GF-D8 (cell line): ENCODE results near the gene PLK1.
A peak's percentile ranks its signal among the peaks of the same experiment; 100 is the strongest.
"Not testable (repeated sequence)": the region's sequence is repeated elsewhere in the genome, so short reads cannot be mapped to it uniquely, and the experiment has no call there.

Source experiments
- DNase-seq: peaks from one replicate; lab custom pipeline; 2025; lab: John Stamatoyannopoulos, UW

The PLK1 gene

DNA sequence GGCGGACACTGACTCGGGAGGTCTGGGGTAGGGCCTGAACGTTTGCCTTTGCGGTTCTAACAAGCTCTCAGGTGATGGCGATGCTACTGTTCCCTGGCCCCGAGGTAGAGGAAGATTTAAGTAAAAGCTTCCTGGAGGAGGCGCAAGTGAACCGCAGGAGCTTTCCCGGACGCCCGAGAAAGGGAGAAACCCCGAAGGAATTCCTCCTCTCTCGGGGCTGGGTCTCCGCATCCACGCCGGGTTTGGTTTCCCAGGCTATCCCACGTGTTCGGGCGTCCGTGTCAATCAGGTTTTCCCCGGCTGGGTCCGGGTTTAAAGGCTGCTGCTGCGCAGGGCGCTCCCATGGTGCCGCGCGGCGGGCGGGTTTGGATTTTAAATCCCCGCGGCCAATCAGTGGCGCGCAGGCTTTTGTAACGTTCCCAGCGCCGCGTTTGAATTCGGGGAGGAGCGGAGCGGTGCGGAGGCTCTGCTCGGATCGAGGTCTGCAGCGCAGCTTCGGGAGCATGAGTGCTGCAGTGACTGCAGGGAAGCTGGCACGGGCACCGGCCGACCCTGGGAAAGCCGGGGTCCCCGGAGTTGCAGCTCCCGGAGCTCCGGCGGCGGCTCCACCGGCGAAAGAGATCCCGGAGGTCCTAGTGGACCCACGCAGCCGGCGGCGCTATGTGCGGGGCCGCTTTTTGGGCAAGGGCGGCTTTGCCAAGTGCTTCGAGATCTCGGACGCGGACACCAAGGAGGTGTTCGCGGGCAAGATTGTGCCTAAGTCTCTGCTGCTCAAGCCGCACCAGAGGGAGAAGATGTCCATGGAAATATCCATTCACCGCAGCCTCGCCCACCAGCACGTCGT lies at the start of gene PLK1:
Gene PLK1, plus strand, starts transcription at position 460 of the 844 bp plus-strand sequence. Its CDS starts 44 bp downstream, at position 504.
- DNase-seq: peak; percentile 66

DNA sequence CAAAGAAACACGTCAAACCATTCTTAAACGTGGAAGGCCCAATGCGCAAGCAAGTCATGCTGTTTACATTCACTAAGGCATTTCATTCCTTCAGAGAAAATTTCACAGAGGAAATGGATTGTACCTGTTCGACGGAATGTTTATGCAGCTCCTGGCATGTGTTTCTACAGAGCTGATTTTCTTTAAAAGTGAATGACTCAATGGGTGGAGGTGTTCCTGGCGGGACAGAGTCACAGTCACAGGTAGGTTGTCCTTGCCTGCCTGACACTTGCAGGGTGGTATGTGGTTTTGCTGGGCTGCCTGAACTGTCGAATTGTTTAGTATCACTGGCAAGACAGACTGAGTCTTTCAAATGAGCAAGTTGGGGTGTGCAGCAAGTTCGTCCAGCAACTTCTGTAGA lies 49.2 kb upstream of the PLK1 start:
- no peak for DNase-seq

DNA sequence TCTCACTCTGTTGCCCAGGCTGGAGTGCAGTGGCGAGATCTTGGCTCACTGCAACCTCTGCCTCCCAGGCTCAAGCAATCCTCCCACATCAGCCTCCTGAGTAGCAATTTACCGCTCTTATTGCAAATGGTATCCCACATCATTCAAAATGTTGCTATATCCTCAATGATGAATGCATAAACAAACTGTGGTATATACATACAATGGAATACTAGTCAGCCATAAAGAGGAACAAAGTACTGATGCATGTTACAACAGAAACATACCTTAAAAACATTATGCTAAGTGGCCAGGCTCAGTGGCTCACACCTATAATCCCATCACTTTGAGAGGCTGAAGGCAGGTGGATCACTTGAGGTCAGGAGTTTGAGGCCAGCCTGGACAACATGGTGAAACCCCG lies 46.8 kb upstream of the PLK1 start:
- not testable (repeated sequence) for DNase-seq

DNA sequence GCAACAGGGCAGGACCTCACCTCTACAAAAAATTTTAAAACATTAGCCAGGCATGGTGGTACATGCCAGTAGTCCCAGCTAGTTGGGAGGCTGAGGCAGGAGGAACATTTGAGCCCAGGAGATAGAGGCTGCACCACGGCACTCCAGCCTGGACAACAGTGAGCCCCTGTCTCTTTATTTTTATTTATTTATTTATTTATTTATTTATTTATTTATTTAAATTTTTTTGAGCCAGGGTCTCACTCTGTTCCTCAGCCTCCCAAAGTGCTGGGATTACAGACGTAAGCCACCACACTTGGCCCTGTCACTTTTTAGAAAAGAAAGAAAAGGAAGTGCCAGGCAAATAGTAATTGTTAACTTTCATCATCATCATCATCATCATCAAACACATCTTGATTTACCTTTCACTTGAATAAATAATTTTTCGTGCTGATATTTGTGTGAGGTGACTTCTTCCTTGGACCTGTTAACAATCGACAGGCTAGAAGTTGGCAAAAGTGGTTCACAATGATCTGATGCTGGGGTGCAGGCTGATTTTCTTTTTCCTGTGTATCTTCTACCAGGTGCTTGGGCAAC lies 44.1 kb upstream of the PLK1 start:
- no peak for DNase-seq

DNA sequence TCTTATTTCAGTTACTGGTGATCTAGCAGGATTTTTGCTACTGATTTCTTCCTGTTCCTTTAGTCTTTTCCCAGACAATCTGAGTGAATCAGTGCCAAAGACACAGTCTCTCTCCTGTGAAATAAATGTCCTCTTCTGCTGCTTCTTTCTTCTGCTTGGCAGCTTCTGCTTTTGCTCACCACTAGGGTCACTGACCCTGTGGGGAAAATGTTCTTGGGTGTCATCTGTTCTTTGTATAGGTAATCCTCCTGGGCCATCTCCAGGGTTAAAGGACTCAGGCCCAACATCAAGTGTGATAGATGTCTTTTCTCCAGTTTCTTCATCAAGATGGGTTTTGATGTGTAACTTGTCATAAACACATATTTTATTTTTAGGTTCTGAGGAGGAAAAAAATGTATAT lies 42.7 kb upstream of the PLK1 start:
- DNase-seq: no peak

DNA sequence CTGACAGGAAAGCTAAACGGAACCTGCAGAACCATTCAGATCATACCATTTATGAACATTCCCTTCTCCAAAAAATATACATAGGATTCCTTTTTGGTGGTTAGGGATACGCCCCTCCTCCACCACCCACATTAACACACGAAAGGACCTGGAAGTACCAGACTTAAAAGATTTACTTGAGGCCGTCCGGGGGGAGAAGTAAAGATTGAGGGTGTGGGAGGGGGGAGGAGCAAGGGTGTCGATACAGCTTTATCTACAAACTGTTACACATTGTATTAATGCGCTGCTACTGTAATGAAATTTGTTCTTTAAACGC lies 38.1 kb upstream of the PLK1 start:
- DNase-seq: no peak

DNA sequence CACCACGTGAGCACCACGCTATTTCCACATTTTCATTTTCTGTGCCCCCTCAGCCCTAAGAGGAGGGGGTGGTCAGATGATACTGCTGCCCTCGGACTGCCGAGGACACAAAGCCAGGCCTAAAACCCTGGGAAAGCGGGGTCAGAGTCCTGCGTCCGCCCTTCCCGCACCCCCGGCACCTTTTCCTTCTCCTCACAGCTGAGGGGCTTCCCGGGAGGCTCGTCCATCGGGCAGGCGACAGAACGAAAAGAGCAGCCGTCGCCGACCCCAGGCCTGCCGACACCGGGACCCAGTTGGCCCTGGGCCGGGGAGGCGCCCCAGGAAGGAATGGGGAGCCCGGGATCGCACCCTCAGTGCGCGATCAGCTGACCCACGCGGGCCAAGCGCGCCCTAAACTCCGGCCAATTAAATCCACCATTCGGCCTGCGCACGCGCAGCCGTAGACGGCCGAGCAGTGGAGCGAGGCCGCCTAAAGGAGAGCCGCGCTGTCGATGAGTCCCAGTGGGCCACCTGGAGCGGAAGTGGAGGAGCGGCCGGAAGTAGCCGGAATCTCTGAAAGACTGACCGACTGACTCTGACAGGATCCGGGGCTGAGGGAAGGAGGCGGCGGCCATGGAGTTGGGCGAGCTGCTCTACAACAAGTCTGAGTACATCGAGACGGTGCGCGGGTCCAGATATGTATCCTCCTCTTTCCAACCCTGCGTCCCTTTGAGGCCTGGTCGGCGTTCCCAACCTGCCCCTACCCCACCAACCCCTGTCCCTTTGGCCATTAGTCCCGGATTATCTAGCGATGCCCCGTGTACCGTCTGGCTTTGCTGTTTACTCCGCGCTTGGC lies 37.5 kb upstream of the PLK1 start, which contains the start of the genes DCTN5 and PALB2:
Gene DCTN5, plus strand, starts transcription at position 536 of the 835 bp plus-strand sequence. Its CDS starts 77 bp downstream, at position 613.
Gene PALB2, minus strand, starts transcription at position 380 of the 835 bp plus-strand sequence. Its CDS starts 153 bp downstream, at position 227.
- DNase-seq: peak; percentile 89

DNA sequence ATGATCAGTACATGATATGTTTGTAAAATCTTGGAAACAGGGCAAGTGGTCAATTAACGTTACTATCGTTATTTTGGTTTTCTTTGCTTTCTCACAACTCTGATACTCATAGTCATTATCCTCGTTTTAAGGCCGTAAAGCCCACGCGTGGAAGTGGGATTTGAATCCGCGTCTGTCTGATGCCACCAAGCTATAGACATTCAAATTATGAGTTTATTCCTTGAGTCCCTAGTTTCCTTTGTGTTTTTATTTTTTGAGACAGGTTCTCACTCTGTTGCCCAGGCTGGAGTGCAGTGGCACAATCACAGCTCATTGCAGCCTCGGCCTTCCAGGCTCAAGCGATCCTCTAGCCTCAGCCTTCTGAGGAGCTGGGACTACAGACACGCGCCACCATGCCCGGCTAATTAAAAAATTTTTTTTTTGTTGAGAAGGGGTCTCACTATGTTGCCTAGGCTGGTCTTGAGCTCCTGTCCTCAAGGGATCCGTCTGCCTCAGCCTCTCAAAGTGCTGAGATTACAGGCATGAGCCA lies 36.4 kb upstream of the PLK1 start:
- DNase-seq: no peak

DNA sequence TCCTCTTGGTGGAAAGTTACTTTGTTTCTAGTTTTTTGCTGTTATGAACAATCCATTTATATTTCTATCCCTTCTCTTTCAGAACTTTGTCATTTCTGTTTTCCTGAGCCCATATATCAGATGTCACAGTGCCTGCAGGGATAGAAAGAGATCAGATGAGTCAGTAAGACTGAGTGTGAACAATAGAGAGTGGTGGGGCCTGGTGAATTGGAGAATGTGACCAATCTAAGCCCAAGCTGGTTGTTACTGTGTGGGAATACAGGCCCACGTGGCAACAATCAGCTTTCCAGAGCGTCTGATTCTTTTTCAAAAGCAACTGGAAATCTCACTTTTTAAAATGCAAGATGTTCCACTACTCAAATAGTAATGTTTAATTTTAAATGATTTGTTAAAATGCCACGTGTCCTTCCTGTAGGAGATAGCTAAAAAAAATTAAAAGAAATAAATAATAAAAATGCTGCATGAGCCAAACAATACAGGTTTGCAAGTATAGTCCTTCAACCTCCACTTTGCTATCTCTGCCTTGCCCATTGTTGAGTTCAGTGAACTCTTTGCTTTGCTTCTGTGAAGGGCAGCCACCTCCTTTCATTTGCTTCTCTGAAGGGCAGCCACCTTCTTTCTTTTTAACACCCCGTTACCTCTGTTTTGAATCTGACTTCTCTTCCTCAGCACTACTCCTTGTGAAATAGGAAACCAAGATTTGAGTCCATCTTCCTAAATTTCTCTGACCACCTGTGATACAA lies 27.8 kb upstream of the PLK1 start:
- DNase-seq: no peak

DNA sequence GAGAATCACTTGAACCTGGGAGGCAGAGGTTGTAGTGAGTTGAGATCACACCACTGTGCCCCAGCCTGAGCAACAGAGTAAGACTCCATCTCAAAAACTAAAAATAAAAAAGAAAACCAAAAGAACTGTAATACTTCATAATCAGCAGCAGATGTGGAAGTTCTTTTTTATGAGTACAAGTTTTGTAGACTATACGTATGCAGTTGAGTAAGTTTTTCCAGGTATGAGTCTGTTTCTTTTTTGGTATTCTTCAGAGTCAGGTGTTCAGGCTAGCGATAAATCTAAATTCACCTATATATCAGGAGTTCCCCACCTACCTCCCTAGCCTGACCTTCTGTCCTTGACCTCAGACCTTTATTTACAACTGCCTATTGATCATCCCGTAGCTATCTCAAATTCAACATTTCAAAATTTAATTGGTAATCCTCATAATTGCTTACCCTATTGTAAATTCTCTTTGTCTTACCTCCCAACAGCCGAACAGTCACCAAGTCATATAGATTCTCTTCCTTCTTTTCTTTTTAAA lies 26.7 kb upstream of the PLK1 start:
- DNase-seq: no peak

DNA sequence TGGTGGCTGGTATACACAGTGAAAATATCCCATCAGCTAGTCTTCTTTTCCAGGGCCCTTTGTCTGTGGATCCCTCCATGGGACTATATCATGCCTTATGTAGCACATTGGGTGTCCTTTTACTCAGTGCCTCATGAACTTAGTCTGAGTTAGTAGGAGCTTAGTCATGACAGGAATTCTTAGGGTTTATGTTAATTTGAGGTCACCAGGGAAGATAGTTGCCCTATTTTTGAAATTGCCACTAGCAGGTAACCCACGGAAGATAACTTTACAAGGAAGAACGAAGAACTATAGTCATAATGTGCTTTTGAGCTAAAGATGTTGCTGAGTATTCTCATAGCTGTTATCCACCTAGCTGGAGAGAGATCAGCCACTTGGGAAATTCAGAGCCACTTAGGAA lies 14.8 kb upstream of the PLK1 start:
- DNase-seq: no peak

DNA sequence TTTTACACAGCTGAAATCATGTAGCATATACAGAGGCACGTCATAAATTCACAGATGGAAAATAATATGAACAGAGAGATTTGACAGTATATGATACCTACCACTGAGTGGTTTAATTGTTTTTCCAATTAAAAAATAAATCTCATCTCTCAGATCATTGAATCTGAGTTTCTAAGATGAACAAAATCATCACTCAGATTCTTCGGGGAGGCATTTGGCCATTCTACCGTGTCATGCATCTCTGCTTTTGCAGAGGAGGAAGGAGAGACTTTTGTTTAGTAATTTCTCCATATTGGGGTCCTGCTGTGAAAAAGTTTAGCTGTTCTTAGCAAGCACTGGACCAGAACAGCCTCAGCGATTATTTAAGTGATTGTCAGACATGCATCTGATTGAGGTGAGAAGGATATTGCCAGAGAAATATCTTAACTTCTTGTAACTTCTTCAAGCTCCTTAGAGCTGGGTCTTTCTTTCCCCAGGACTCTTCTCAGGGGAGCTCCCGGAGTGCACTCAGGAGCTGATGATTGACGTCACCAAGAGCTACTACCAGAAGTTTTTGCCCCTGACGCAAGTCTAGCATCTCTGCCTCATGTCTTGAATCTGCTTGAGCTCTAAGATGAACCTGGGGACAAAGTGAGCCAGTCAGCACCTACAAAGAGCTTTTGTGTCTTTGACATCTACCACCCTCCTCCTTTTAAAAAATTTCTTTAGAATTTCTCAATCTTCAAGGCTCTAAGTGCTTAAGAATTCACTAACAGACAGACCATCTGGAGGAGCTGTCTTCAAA lies 11.9 kb upstream of the PLK1 start:
- DNase-seq: no peak

DNA sequence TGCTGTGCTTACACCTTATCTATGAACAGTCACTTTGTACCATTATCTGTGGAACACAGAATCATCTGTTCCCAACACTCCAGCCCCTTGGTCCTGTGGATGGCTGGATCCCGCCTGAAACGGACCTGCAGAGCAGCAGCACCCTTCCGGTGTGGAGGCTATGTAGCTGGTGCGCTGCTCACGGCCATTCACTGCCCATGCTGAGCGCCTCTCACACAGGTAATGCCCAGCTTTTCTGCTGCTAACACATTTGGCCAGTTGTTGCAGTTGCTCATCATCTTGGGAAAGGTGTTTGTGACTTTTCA lies 11.4 kb upstream of the PLK1 start:
- no peak for DNase-seq

DNA sequence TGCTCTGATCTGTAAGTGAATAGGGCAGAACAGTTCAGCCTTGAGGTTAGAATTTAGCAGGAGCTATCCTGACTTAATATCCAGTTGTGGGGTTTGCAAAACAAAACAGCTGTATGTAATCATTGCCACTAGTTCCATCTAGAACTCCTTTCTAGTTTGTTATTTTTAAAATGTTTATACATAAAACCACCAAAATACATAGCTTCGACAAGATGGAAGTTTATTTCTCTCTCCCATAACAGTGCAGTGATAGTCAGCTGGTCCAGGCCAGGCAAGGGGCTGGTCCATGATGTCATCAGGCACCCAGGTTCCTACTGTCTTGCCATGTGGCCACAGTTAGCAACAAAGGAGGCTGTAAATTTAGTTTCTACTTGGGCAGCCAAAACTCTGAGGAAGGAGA lies 10.5 kb upstream of the PLK1 start:
- no peak for DNase-seq

DNA sequence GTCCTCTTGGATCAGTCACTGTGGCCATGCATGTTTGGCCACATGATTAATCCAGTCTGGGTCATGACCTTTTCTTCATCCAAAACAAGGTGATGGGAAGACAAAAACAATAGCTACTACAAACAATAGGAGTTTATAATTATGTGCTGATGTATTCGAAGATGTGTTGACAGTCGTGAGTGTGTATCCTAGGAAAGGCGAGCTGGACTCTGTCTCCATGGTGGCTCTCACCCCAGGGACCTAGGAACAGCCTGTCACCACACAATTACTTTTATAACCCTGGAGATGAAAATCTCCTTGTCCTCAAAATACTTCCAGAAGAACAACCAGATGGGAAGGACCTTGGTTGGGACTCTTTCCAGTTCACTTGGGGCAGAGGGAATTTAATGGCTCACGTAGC lies 9.8 kb upstream of the PLK1 start:
- DNase-seq: no peak

DNA sequence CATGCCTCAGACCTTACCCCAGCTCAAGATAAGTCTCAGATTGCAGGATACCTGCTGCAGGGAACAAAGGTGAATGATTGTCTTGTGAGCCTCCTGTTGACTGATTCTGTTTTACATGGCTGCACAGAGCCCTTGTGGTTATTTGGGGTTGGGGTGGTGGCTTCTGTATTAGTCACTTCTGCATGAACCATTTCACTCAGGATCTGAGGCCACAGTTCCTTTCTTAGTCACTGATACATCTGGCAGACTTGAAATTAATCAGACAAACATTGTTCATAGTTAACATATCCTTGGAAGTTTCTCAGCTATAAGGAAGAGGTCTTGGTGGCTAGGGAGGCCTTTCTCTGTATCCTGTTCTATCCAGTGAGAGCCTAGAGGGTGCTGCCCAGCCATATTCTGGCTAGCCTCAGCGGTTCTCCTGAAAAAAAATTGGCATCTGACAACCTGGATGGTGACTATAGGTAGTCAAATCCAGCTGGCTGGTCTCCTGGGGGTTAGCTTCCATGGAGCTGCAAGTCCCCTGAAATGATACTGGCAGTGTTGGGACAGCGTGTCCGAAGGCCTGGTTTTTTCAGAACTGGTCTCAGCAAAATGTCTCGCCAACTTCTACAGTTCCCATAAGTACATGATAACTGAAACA lies 8.4 kb upstream of the PLK1 start:
- DNase-seq: no peak

DNA sequence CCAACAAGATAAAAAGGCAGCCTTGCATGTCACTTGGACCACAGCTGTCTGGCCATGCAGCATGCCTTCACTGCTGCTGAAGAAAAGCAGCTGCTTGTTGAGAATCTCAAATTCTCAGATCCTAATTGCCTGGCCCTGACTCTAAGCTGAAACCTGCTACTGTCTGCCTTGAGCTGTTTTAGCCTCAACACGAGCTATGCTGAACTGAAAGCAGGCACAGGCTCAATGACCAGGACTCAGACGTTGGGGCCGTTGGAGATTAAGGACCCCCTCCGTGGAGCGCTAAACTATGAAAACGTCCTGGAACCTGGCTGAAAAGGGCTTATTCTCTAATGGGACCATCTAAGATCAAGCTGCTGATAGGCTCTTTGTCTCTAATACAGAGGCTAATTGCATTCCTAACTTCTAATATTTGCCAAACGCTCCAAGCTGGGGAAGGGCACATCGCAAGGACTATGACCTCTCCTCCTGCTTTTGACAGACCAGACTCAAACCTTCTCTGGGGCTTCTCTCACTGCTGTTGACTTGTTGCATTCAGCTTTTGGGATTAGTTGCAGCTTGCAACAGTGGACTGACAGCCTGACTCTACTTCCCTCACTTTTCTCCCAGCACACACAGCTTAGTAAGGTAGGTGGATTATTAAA lies 4.6 kb upstream of the PLK1 start:
- DNase-seq: no peak

DNA sequence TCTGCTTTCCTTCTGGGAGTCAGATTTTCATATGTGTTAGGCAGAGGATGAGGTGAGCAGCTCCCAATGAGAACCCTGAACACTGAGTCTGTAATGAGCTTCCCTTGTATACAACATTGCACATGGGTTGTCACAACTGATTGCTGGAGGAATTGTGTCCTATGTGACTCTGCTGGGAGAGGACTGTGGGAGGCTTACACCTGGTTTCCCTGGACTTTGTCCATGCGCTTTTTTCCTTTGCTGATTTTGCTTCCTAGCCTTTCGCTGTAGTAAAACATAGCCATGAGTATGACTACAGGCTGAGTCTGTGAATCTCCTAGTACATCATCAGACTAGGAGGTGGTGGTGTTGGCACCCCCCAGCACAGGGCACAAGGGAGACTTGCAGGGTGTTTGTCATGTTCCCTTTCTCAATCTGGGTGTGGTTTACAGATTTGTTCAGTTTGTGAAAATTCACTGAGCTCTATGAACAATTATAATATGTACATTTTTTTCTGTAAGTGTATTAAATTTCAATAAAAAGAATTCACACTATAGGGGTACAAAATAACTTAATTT lies 1.7 kb upstream of the PLK1 start:
- DNase-seq: no peak

DNA sequence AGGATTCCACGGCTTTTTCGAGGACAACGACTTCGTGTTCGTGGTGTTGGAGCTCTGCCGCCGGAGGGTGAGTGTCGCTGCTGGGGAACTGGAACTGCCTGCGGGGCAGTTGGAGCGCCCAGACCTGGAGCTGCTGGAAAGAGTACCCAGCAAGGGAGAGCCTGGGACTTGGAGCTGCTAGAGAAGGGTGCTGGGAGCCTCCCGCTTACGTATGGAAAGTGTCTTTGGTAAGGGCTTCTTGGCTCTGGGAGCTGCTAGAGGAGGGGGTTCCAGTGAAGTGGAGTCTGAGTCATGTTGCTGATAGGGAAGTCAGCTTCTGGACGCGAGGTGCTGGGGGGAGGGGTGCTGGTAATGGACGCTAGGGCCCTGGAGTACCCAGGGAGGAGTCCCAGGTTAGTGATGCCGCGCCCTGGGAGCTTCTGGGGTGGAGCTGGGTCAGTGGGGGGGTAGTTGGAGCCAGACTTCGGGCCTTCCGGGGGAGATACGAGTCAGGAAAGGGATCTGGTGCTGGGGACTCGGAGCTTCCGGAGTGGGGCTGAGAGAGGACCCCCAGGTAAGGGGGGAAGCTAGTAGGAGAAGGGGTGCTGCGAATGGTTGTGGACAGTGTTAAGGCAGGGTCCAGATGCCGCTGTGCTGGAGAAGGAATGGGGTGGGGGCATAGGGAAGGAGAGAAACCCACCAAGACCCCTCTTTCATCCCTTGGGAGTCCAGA lies 741 bp downstream of the PLK1 start:
- DNase-seq: peak; percentile 25
